Activated CD8-positive, alpha-beta T cell treated with anti-CD3 and anti-CD28 coated beads for 36 hours (primary cell): Measurements from ENCODE around the gene PKLR. TPM values are rescaled to one million over a fixed set of nuclear protein-coding genes. Genes with fewer than 3 reads are reported as not detected.

Experiments
- ATAC-seq: fragments of 200-7000 bp; cut with Tn5 transposase; one replicate; pipeline ENCODE4 v1.10.0; 2021; ENCODE audit warnings: mild to moderate bottlenecking, moderate library complexity
- CTCF ChIA-PET: fragments of 350-600 bp; sonication (Branson Sonifier 250); formaldehyde crosslinking; loops from one replicate; lab custom pipeline; 2021; ENCODE audit warnings: antibody characterized with exemption; lab: Charles Lee
- POLR2A ChIA-PET: fragments of 350-600 bp; sonication (Branson Sonifier 250); formaldehyde crosslinking; loops from one replicate; lab custom pipeline; 2021; ENCODE audit warnings: antibody characterized with exemption; lab: Charles Lee
- DNase-seq: peaks from one replicate; pipeline ENCODE4 v3.0.0-alpha.2; 2020
- H3K27ac Mint-ChIP-seq: one replicate; pipeline ENCODE4 v1.8.0; 2021; ENCODE audit warnings: mild to moderate bottlenecking, mixed read lengths
- H3K27me3 Mint-ChIP-seq: one replicate; pipeline ENCODE4 v1.8.0; 2021; ENCODE audit warnings: mixed read lengths
- H3K36me3 Mint-ChIP-seq: one replicate; pipeline ENCODE4 v1.8.0; 2021; ENCODE audit warnings: low read depth, mixed read lengths
- H3K4me1 Mint-ChIP-seq: one replicate; pipeline ENCODE4 v1.8.0; 2021; ENCODE audit warnings: low read depth, mixed read lengths
- H3K4me3 Mint-ChIP-seq: one replicate; pipeline ENCODE4 v1.8.0; 2021; ENCODE audit warnings: mild to moderate bottlenecking, moderate library complexity, mixed read lengths
- H3K9me3 Mint-ChIP-seq: one replicate; pipeline ENCODE4 v1.8.0; 2021; ENCODE audit warnings: mixed read lengths
- intact Hi-C: fragments of 100-400 bp; cut with micrococcal nuclease; formaldehyde crosslinking; loops from one replicate; pipeline ENCODE4 v1.10.0; 2022
- total RNA-seq, 2 experiments: library from RNA; stranded (reverse); gene quantifications; one replicate each; pipeline ENCODE4 v1.2.3, GENCODE V29; 2021
- TF ChIP-seq, protein P1 (sequence below): fragments of 200-600 bp; IDR thresholded peaks from one replicate; pipeline ENCODE4 v1.8.0; 2022; ENCODE audit warnings: antibody characterized with exemption, mild to moderate bottlenecking

PKLR gene
- total RNA-seq, 2 experiments from 2014 or later: not detected

DNA sequence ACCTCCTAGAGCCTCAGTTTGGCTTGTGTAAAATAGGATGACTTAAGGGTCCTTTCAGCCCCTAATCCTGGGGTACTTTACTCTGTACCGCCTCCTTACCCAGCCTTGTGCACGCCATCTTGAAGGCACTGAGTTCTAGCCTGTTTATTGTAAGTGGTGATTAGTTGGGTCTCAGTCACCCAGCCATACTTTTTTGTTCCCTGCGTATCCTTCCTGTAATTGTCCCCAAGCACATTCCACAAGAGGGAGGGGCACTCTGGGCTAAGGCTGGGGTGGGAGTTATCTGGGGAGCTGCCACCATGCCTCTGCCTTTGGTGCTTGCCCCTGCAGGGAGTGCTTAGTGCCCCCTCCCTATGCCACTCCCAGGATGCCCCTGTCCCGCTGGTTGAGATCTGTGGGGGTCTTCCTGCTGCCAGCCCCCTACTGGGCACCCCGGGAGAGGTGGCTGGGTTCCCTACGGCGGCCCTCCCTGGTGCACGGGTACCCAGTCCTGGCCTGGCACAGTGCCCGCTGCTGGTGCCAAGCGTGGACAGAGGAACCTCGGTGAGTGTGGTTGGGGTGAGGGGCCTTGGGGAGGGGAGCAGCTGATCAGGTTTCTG is 8.3 kb upstream of the PKLR start:
- H3K9me3 Mint-ChIP-seq: no peaks in the 10 kb centered on the region
- intact Hi-C loops: loop anchor here (5.0 kb wide), 1 partner anchor 47 kb away; the partner anchor contains the start of gene SCAMP3
- peaks cover 42% of the 10 kb centered on the region for H3K36me3 Mint-ChIP-seq
- no peak for ATAC-seq
- CTCF ChIA-PET: interaction anchor here (1.0 to 3.6 kb wide), 2 partner anchors 11 to 13 kb away, joined by 3 to 19 read pairs; partner anchors contain the start of gene RUSC1
- peak overlapping the region; percentile 92 for H3K4me3 Mint-ChIP-seq
- peaks cover 29% of the 10 kb centered on the region for H3K4me1 Mint-ChIP-seq
- POLR2A ChIA-PET: interaction anchor here (0.6 to 5.2 kb wide), 2 partner anchors 12 to 53 kb away, joined by 3 to 31 read pairs; partner anchors contain the start of gene RUSC1
- no peak for DNase-seq
- peak overlapping the region; percentile 99 for H3K27ac Mint-ChIP-seq
- H3K27me3 Mint-ChIP-seq: no peaks in the 10 kb centered on the region
- TF ChIP-seq, protein P1, sequence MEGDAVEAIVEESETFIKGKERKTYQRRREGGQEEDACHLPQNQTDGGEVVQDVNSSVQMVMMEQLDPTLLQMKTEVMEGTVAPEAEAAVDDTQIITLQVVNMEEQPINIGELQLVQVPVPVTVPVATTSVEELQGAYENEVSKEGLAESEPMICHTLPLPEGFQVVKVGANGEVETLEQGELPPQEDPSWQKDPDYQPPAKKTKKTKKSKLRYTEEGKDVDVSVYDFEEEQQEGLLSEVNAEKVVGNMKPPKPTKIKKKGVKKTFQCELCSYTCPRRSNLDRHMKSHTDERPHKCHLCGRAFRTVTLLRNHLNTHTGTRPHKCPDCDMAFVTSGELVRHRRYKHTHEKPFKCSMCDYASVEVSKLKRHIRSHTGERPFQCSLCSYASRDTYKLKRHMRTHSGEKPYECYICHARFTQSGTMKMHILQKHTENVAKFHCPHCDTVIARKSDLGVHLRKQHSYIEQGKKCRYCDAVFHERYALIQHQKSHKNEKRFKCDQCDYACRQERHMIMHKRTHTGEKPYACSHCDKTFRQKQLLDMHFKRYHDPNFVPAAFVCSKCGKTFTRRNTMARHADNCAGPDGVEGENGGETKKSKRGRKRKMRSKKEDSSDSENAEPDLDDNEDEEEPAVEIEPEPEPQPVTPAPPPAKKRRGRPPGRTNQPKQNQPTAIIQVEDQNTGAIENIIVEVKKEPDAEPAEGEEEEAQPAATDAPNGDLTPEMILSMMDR: no peak

DNA sequence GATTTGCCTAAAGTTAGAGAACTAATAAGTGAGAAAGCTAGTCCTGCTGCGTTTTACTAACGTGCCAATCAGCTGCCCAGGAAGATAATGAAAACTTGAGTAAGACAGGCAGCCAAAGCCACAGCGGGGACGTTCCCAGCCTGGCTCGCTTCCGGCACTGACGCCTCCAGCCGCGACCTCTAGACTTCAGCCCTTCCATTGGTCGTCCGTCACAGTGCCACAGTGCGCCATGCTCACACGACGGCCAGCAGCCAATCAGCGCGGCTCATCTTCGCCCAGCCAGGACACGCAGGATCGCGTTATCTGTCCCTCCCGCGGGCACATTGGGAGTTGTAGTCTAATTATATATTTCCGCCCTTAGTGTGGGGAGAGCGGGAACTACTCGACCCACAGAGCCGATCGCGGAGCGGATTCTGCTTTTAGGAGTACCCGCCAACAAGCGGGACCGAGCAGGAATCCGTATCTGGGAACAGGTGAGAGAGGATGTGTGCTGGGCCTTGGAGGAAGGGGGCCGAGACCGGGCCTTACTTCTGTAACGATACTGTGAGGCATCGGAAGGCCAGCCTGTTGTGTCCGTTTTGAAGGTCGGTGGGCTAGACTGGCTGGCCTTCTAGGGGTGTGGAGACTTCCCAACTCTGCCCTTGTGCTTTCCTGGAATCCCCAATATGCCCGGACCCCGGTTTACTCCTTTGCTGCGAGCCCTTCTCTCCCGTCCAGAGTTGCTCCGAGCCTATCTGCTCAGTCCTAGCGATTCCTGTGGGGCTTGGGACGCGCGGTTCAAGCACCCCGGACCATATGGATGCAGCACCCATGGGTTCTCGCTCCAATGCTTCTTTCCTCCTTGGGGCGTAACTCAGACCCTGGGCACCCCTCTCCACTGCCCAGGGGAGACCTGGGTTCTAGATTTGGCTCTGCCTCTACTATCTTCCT is 7.5 kb upstream of the PKLR start, which contains the start of gene FDPS:
Gene FDPS (plus strand): TSS at position 374 of the 930 bp plus-strand sequence. CDS start 924 bp downstream, outside the sequence.
- peaks cover 29% of the 10 kb centered on the region for H3K4me1 Mint-ChIP-seq
- H3K27ac Mint-ChIP-seq: peak within 1 kb of the TSS; percentile 99
- peak; percentile 99 for DNase-seq
- intact Hi-C loops: loop anchor here (5.0 kb wide), 1 partner anchor 46 kb away; the partner anchor contains the start of gene SCAMP3
- peaks cover 42% of the 10 kb centered on the region for H3K36me3 Mint-ChIP-seq
- POLR2A ChIA-PET: interaction anchor here (0.6 to 5.2 kb wide), 5 partner anchors 9 to 252 kb away, joined by 3 to 31 read pairs (median 4); partner anchors contain the start of gene RUSC1
- H3K4me3 Mint-ChIP-seq: peak within 1 kb of the TSS; percentile 92
- peak; percentile 98 for ATAC-seq
- TF ChIP-seq, protein P1: no peak
- H3K9me3 Mint-ChIP-seq: no peaks in the 10 kb centered on the region
- H3K27me3 Mint-ChIP-seq: no peaks in the 10 kb centered on the region
- CTCF ChIA-PET: interaction anchor here (1.0 to 6.3 kb wide), 13 partner anchors 9 to 173 kb away, joined by 3 to 80 read pairs (median 5); partner anchors contain the start of genes CLK2, RUSC1, SCAMP3 and SLC50A1

DNA sequence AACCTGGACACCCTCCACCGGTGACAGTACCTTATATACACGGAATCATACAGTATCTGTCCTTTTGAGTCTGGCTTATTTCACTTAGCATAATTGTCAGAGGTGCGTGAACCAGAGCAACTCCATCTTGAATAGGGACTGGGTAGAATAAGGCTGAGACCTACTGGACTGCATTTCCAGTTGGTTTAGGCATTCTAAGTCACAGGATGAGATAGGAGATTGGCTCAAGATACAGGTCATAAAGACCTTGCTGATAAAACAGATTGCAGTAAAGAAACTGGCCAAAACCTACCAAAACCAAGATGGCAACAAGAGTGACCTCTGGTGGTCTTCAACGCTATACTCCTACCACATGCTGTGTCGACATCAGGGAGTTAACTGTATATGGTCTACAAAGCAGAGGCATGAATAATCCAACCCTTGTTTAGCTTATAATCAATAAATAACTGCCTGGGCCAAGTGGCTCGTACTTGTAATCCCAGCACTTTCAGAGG is 6.1 kb upstream of the PKLR start:
- H3K9me3 Mint-ChIP-seq: no peaks in the 10 kb centered on the region
- H3K27me3 Mint-ChIP-seq: peaks cover 1% of the 10 kb centered on the region
- H3K4me3 Mint-ChIP-seq: peak overlapping the region; percentile 92
- H3K4me1 Mint-ChIP-seq: peaks cover 24% of the 10 kb centered on the region
- POLR2A ChIA-PET: interaction anchor here (1.0 to 5.2 kb wide), 6 partner anchors 14 to 63 kb away, joined by 3 to 31 read pairs (median 4); partner anchors contain the start of gene RUSC1
- peaks cover 28% of the 10 kb centered on the region for H3K36me3 Mint-ChIP-seq
- DNase-seq: peak; percentile 38
- CTCF ChIA-PET: interaction anchor here (1.0 to 6.3 kb wide), 13 partner anchors 7 to 171 kb away, joined by 3 to 80 read pairs (median 4); partner anchors contain the start of genes CLK2, RUSC1 and SLC50A1
- intact Hi-C loops: loop anchor here (5.0 kb wide), 1 partner anchor 45 kb away; the partner anchor contains the start of gene SCAMP3
- TF ChIP-seq, protein P1: peak; percentile 21
- peak overlapping the region; percentile 99 for H3K27ac Mint-ChIP-seq
- no peak for ATAC-seq

DNA sequence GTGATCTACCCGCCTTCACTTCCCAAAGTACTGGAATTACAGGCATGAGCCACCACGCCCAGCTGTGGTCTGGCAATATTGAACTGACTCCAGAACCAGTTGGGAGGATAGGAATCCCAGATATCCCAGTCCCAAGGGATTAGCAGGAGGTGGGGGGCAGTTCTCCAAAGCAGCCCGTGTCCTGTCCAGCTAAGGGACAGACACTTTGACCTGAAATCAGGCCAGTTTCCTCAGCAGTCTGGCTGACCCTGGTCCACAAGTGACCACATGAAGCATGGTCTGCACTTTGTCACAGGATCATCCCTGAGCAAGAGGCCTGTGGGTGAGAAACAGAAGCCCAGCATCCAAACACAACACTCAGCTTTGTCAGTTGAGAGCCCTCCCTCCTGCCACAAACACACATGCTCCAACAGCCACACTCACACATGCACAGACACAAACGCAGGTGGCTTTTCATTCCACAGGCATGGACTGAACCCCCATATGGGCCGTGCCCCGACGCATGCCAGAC is 4.7 kb upstream of the PKLR start:
- peaks cover 16% of the 10 kb centered on the region for H3K4me1 Mint-ChIP-seq
- DNase-seq (no peak), ATAC-seq (no peak)
- no peaks in the 10 kb centered on the region for H3K9me3 Mint-ChIP-seq
- no peak overlapping the region for H3K4me3 Mint-ChIP-seq
- peaks cover 16% of the 10 kb centered on the region for H3K36me3 Mint-ChIP-seq
- ChIA-PET CTCF (interaction anchor here (1.3 to 6.3 kb wide), 5 partner anchors 10 to 99 kb away, joined by 3 to 80 read pairs (median 4); partner anchors contain the start of gene RUSC1), POLR2A (no interaction called here)
- intact Hi-C loops: loop anchor here (5.0 kb wide), 1 partner anchor 44 kb away; the partner anchor contains the start of gene SCAMP3
- TF ChIP-seq, protein P1: no peak
- H3K27me3 Mint-ChIP-seq: peaks cover 1% of the 10 kb centered on the region
- H3K27ac Mint-ChIP-seq: no peak overlapping the region
